ENCODE results near the gene TSPOAP1. TPM values are rescaled to one million over a fixed set of nuclear protein-coding genes. Genes with fewer than 3 reads are reported as not detected.

TSPOAP1 gene
- polyA plus RNA-seq, 6 donors from 2014 or later, result 0.03 to 0.58 (median 0.38) TPM; not detected in 2

GRCh38 chr17:58303971-58304749 is 24.4 kb downstream of the TSPOAP1 start:
- Mint-ChIP-seq H3K4me3 (no peak overlapping the region), H3K4me1 (peaks cover 14 to 16% (median 15%) of the 10 kb centered on the region in 3 donors), H3K9me3 (no peaks in the 10 kb centered on the region), H3K27ac (peak overlapping the region in 1 of 6 donors; percentile 53), H3K27me3 (no peaks in the 10 kb centered on the region), H3K36me3 (no peaks in the 10 kb centered on the region)
- DNase-seq, result peak; percentile 53
- ATAC-seq (ENCODE audit: low read depth in 2 of 2), result peak; percentile 84 to 91

- Mint-ChIP-seq H3K4me1 (peaks cover 11 to 16% (median 15%) of the 10 kb centered on the region in 3 donors), H3K36me3 (no peaks in the 10 kb centered on the region), H3K27me3 (no peaks in the 10 kb centered on the region), H3K4me3 (no peak overlapping the region), H3K9me3 (no peaks in the 10 kb centered on the region), H3K27ac (peak overlapping the region in 1 of 6 donors; percentile 60)
- DNase-seq (no peak), ATAC-seq (ENCODE audit: low read depth in 2 of 2) (no peak)
These were observed 25.5 kb downstream of the TSPOAP1 start for GRCh38 chr17:58302919-58303585.

- H3K4me3 Mint-ChIP-seq, result no peak overlapping the region
- peaks cover 11 to 16% (median 15%) of the 10 kb centered on the region in 3 donors for H3K4me1 Mint-ChIP-seq
- H3K27ac Mint-ChIP-seq, result peak overlapping the region in 1 of 6 donors; percentile 79
- H3K27me3 Mint-ChIP-seq, result no peaks in the 10 kb centered on the region
- DNase-seq, result no peak
- H3K9me3 Mint-ChIP-seq, result no peaks in the 10 kb centered on the region
- peak in 1 of 2 donors; percentile 31 for ATAC-seq (ENCODE audit: low read depth in 2 of 2)
- H3K36me3 Mint-ChIP-seq, result no peaks in the 10 kb centered on the region
These were observed 26.2 kb downstream of the TSPOAP1 start for GRCh38 chr17:58302171-58302918.

GRCh38 chr17:58301504-58302150 is 27.0 kb downstream of the TSPOAP1 start:
- Mint-ChIP-seq H3K36me3 (no peaks in the 10 kb centered on the region), H3K4me1 (peaks cover 11 to 15% (median 14%) of the 10 kb centered on the region in 3 donors), H3K27ac (no peak overlapping the region), H3K4me3 (no peak overlapping the region), H3K27me3 (no peaks in the 10 kb centered on the region), H3K9me3 (no peaks in the 10 kb centered on the region)
- DNase-seq (no peak), ATAC-seq (ENCODE audit: low read depth in 2 of 2) (no peak)

GRCh38 chr17:58300336-58300735 is 28.3 kb downstream of the TSPOAP1 start:
- Mint-ChIP-seq H3K9me3 (no peaks in the 10 kb centered on the region), H3K27me3 (no peaks in the 10 kb centered on the region), H3K36me3 (no peaks in the 10 kb centered on the region), H3K4me1 (peaks cover 11 to 15% (median 14%) of the 10 kb centered on the region in 3 donors), H3K27ac (peak overlapping the region in 1 of 6 donors; percentile 8), H3K4me3 (no peak overlapping the region)
- no peak for DNase-seq
- no peak for ATAC-seq (ENCODE audit: low read depth in 2 of 2)

GRCh38 chr17:58294034-58294433 is 34.6 kb downstream of the TSPOAP1 start:
- Mint-ChIP-seq H3K27ac (no peak overlapping the region), H3K36me3 (peaks cover 0 to 3% of the 10 kb centered on the region in 2 donors), H3K4me3 (no peak overlapping the region), H3K4me1 (no peaks in the 10 kb centered on the region), H3K27me3 (peaks cover 0 to 15% (median 0%) of the 10 kb centered on the region in 3 donors), H3K9me3 (peaks cover 0 to 10% (median 4%) of the 10 kb centered on the region in 7 donors)
- no peak for ATAC-seq (ENCODE audit: low read depth in 2 of 2)
- no peak for DNase-seq

GRCh38 chr17:58291246-58291645 is 37.3 kb downstream of the TSPOAP1 start:
- Mint-ChIP-seq H3K36me3 (peaks cover 0 to 3% of the 10 kb centered on the region in 2 donors), H3K9me3 (peaks cover 0 to 10% (median 4%) of the 10 kb centered on the region in 7 donors), H3K4me3 (no peak overlapping the region), H3K27ac (no peak overlapping the region), H3K4me1 (no peaks in the 10 kb centered on the region), H3K27me3 (peaks cover 5 to 15% (median 8%) of the 10 kb centered on the region in 3 donors)
- ATAC-seq (ENCODE audit: low read depth in 2 of 2), result no peak
- no peak for DNase-seq

- Mint-ChIP-seq H3K27ac (no peak overlapping the region), H3K27me3 (peaks cover 11 to 15% (median 11%) of the 10 kb centered on the region in 3 donors), H3K4me3 (no peak overlapping the region), H3K4me1 (no peaks in the 10 kb centered on the region), H3K9me3 (peaks cover 0 to 10% (median 4%) of the 10 kb centered on the region in 7 donors), H3K36me3 (peaks cover 0 to 3% of the 10 kb centered on the region in 2 donors)
- DNase-seq, result no peak
- no peak for ATAC-seq (ENCODE audit: low read depth in 2 of 2)
These were observed 38.7 kb downstream of the TSPOAP1 start for GRCh38 chr17:58289869-58290268.

GRCh38 chr17:58285422-58285810 is 43.2 kb downstream of the TSPOAP1 start:
- no peak overlapping the region for H3K4me3 Mint-ChIP-seq
- peaks cover 3 to 7% of the 10 kb centered on the region in 2 donors for H3K36me3 Mint-ChIP-seq
- no peaks in the 10 kb centered on the region for H3K9me3 Mint-ChIP-seq
- no peak for ATAC-seq (ENCODE audit: low read depth in 2 of 2)
- H3K27me3 Mint-ChIP-seq, result peaks cover 9 to 29% (median 11%) of the 10 kb centered on the region in 3 donors
- H3K27ac Mint-ChIP-seq, result no peak overlapping the region
- DNase-seq, result no peak
- peaks cover 0 to 4% (median 0%) of the 10 kb centered on the region in 3 donors for H3K4me1 Mint-ChIP-seq

GRCh38 chr17:58284613-58285421 is 43.8 kb downstream of the TSPOAP1 start:
- H3K9me3 Mint-ChIP-seq, result no peaks in the 10 kb centered on the region
- H3K36me3 Mint-ChIP-seq, result peaks cover under 1 to 7% of the 10 kb centered on the region in 2 donors
- ATAC-seq (ENCODE audit: low read depth in 2 of 2) (no peak), DNase-seq (no peak)
- H3K27ac Mint-ChIP-seq, result peak overlapping the region in 1 of 6 donors; percentile 22
- H3K4me1 Mint-ChIP-seq, result peaks cover 0 to 4% (median under 1%) of the 10 kb centered on the region in 3 donors
- H3K4me3 Mint-ChIP-seq, result no peak overlapping the region
- peaks cover 9 to 35% (median 11%) of the 10 kb centered on the region in 3 donors for H3K27me3 Mint-ChIP-seq

GRCh38 chr17:58283674-58284612 is 44.7 kb downstream of the TSPOAP1 start:
- Mint-ChIP-seq H3K4me1 (peaks cover 0 to 4% (median 4%) of the 10 kb centered on the region in 3 donors), H3K4me3 (no peak overlapping the region), H3K27me3 (peaks cover 10 to 41% (median 11%) of the 10 kb centered on the region in 3 donors), H3K9me3 (no peaks in the 10 kb centered on the region), H3K27ac (peak overlapping the region in 1 of 6 donors; percentile 87), H3K36me3 (peaks cover 0 to 7% of the 10 kb centered on the region in 2 donors)
- DNase-seq (no peak), ATAC-seq (ENCODE audit: low read depth in 2 of 2) (no peak)

All from naive B cell (primary cell).